Suprapubic skin (tissue), 4 donors: ENCODE measurements around the gene CUEDC2. TPM values are rescaled to one million over a fixed set of nuclear protein-coding genes. Genes with fewer than 3 reads are reported as not detected.

ENCODE experiments used
- DNase-seq, 2 donors: peaks; one replicate each; pipeline ENCODE4 v3.0.0-alpha.2; 2019; ENCODE audit warnings: low spot score in 2 of 2
- H3K27ac ChIP-seq: fragments of 200-600 bp; sonication (generic); one replicate; pipeline ENCODE4 v1.5.1; 2019
- H3K27me3 ChIP-seq: fragments of 200-600 bp; sonication (generic); one replicate; pipeline ENCODE4 v1.5.1; 2019
- H3K36me3 ChIP-seq: fragments of 200-600 bp; sonication (generic); one replicate; pipeline ENCODE4 v1.5.1; 2019
- H3K4me1 ChIP-seq: fragments of 200-600 bp; sonication (generic); one replicate; pipeline ENCODE4 v1.5.1; 2019
- H3K4me3 ChIP-seq: fragments of 200-600 bp; sonication (generic); one replicate; pipeline ENCODE4 v1.5.1; 2019; ENCODE audit warnings: mild to moderate bottlenecking
- H3K9me3 ChIP-seq: fragments of 200-600 bp; sonication (generic); one replicate; pipeline ENCODE4 v1.5.1; 2019
- CTCF ChIP-seq, 2 donors: fragments of 200-600 bp in 1 of 2; fragments of 450-650 bp in 1 of 2; sonication (generic) in 1 of 2; IDR thresholded peaks; one replicate each; pipeline ENCODE4 v1.5.1; 2016 to 2019; ENCODE audit warnings: antibody characterized with exemption in 2 of 2, mild to moderate bottlenecking in 1 of 2, moderate library complexity in 1 of 2
- EP300 ChIP-seq: sonication (generic); formaldehyde crosslinking; IDR thresholded peaks from one replicate; pipeline ENCODE4 v1.6.1; 2017; ENCODE audit warnings: antibody characterized with exemption
- POLR2A ChIP-seq, 2 donors: fragments of 450-650 bp; IDR thresholded peaks; one replicate each; pipeline ENCODE4 v1.6.1; 2017; ENCODE audit warnings: antibody characterized with exemption in 2 of 2, mild to moderate bottlenecking in 2 of 2, moderate library complexity in 2 of 2
- POLR2AphosphoS5 ChIP-seq, 3 donors: sonication (generic); formaldehyde crosslinking; IDR thresholded peaks; one replicate each; pipeline ENCODE4 v1.6.1; 2017; ENCODE audit warnings: antibody characterized with exemption in 3 of 3
- WGBS: methylation state at CpG from one replicate; pipeline ENCODE4 v1.1.5; 2018; 5-methylcytosine and 5-hydroxymethylcytosine counted together
- total RNA-seq, 4 donors: library from RNA; depleted of rRNA; stranded (reverse); fragments of >200 nt; gene quantifications; one replicate each; pipeline ENCODE4 v1.1.0, GENCODE V29; 2016

The CUEDC2 gene
- total RNA-seq, 4 donors from 2014 or later, result 25.0 to 61.2 (median 40.2) TPM

- peak within 1 kb of the TSS; percentile 88 for H3K27ac ChIP-seq
- peaks cover 34% of the 10 kb centered on the region for H3K27me3 ChIP-seq
- peaks cover 12% of the 10 kb centered on the region for H3K36me3 ChIP-seq
- peaks cover 39% of the 10 kb centered on the region for H3K4me1 ChIP-seq
- TF ChIP-seq POLR2A (IDR thresholded peaks at IDR 0.05), result peak in 1 of 2 donors; percentile 12
- TF ChIP-seq POLR2AphosphoS5 (IDR thresholded peaks at IDR 0.05), result peak in 2 of 3 donors; percentile 40 to 68
- no peak for TF ChIP-seq EP300
- WGBS, result 0% methylated on average over 27 of the region's 66 CpGs
- no peaks in the 10 kb centered on the region for H3K9me3 ChIP-seq
- peak; percentile 99 for DNase-seq
- H3K4me3 ChIP-seq, result peak within 1 kb of the TSS; percentile 69
Observed at GRCh38 chr10:102420714-102421506, 11.5 kb downstream of the CUEDC2 start, which contains the start of gene FBXL15. Gene FBXL15 (plus strand): TSS chr10:102420836. CDS start chr10:102421130, 294 bp downstream.

GRCh38 chr10:102420181-102420713, 12.1 kb downstream of the CUEDC2 start:
- peak overlapping the region; percentile 88 for H3K27ac ChIP-seq
- WGBS, result 4% methylated on average over 14 of the region's 21 CpGs
- H3K27me3 ChIP-seq, result peaks cover 38% of the 10 kb centered on the region
- TF ChIP-seq CTCF (IDR thresholded peaks at IDR 0.05) (no peak), POLR2AphosphoS5 (IDR thresholded peaks at IDR 0.05) (no peak), EP300 (no peak), POLR2A (IDR thresholded peaks at IDR 0.05) (no peak)
- H3K4me1 ChIP-seq, result peaks cover 39% of the 10 kb centered on the region
- DNase-seq, result no peak
- H3K9me3 ChIP-seq, result no peaks in the 10 kb centered on the region
- H3K36me3 ChIP-seq, result peaks cover 12% of the 10 kb centered on the region
- peak overlapping the region; percentile 69 for H3K4me3 ChIP-seq

GRCh38 chr10:102419269-102420180, 12.8 kb downstream of the CUEDC2 start:
- no peaks in the 10 kb centered on the region for H3K9me3 ChIP-seq
- H3K4me1 ChIP-seq, result peaks cover 39% of the 10 kb centered on the region
- no peak overlapping the region for H3K27ac ChIP-seq
- DNase-seq, result no peak
- peak overlapping the region; percentile 69 for H3K4me3 ChIP-seq
- TF ChIP-seq POLR2A (IDR thresholded peaks at IDR 0.05), result no peak
- no peak for TF ChIP-seq POLR2AphosphoS5 (IDR thresholded peaks at IDR 0.05)
- TF ChIP-seq EP300, result no peak
- no peak for TF ChIP-seq CTCF (IDR thresholded peaks at IDR 0.05)
- 2% methylated on average over 19 of the region's 54 CpGs for WGBS
- peaks cover 11% of the 10 kb centered on the region for H3K36me3 ChIP-seq
- peaks cover 45% of the 10 kb centered on the region for H3K27me3 ChIP-seq

- H3K27ac ChIP-seq, result no peak within 1 kb of the TSS
- H3K4me1 ChIP-seq, result peaks cover 39% of the 10 kb centered on the region
- H3K9me3 ChIP-seq, result no peaks in the 10 kb centered on the region
- no peak for DNase-seq
- TF ChIP-seq CTCF (IDR thresholded peaks at IDR 0.05) (no peak), POLR2AphosphoS5 (IDR thresholded peaks at IDR 0.05) (no peak), POLR2A (IDR thresholded peaks at IDR 0.05) (no peak), EP300 (no peak)
- H3K4me3 ChIP-seq, result peak within 1 kb of the TSS; percentile 69
- WGBS, result 3% methylated on average over 22 of the region's 45 CpGs
- H3K36me3 ChIP-seq, result peaks cover 3% of the 10 kb centered on the region
- peaks cover 50% of the 10 kb centered on the region for H3K27me3 ChIP-seq
Observed at GRCh38 chr10:102418622-102419268, 13.6 kb downstream of the CUEDC2 start, which contains the start of gene PSD. Gene PSD (minus strand): TSS chr10:102418785. CDS start chr10:102417038, 1,747 bp downstream.

GRCh38 chr10:102416695-102417094, 15.7 kb downstream of the CUEDC2 start:
- TF ChIP-seq POLR2A (IDR thresholded peaks at IDR 0.05), result no peak
- TF ChIP-seq EP300, result no peak
- TF ChIP-seq CTCF (IDR thresholded peaks at IDR 0.05), result no peak
- no peak for TF ChIP-seq POLR2AphosphoS5 (IDR thresholded peaks at IDR 0.05)
- Histone ChIP-seq H3K4me3 (no peak overlapping the region), H3K36me3 (no peaks in the 10 kb centered on the region), H3K9me3 (no peaks in the 10 kb centered on the region), H3K27me3 (peaks cover 70% of the 10 kb centered on the region), H3K27ac (no peak overlapping the region), H3K4me1 (peaks cover 20% of the 10 kb centered on the region)
- WGBS, result 70% methylated on average over 16 of the region's 20 CpGs
- DNase-seq, result no peak
